M059J (cell line): ENCODE measurements around the gene MTFMT. TPM values are rescaled to one million over a fixed set of nuclear protein-coding genes. Genes with fewer than 3 reads are reported as not detected.

ENCODE experiments used
- DNase-seq: peaks from one replicate; pipeline ENCODE4 v3.0.0-alpha.2; 2012; ENCODE audit warnings: low read depth
- total RNA-seq: library from RNA; depleted of rRNA; stranded (reverse); fragments of >200 nt; shearing (Covaris generic); gene quantifications from 2 replicates; pipeline ENCODE4 v1.2.3, GENCODE V29; 2014

The MTFMT gene
- total RNA-seq, 1 experiment from 2014 or later, result 19.9 TPM

GRCh38 chr15:65060641-65061397, 31.4 kb upstream of the MTFMT start:
- DNase-seq, result peak; percentile 24

- no peak for DNase-seq
Measured at GRCh38 chr15:65059931-65060596, 30.6 kb upstream of the MTFMT start.

GRCh38 chr15:65059369-65059750, 29.9 kb upstream of the MTFMT start:
- DNase-seq, result no peak

- no peak for DNase-seq
Measured at GRCh38 chr15:65058394-65059368, 29.2 kb upstream of the MTFMT start.

- no peak for DNase-seq
Measured at GRCh38 chr15:65057549-65057940, 28.1 kb upstream of the MTFMT start.

GRCh38 chr15:65056868-65057548, 27.6 kb upstream of the MTFMT start:
- DNase-seq, result peak; percentile 93

- DNase-seq, result no peak
Measured at GRCh38 chr15:65056106-65056505, 26.7 kb upstream of the MTFMT start.

GRCh38 chr15:65055201-65055870, 25.9 kb upstream of the MTFMT start:
- peak; percentile 88 for DNase-seq

GRCh38 chr15:65054333-65055200, 25.1 kb upstream of the MTFMT start:
- peak; percentile 64 for DNase-seq

GRCh38 chr15:65052956-65053355, 23.5 kb upstream of the MTFMT start:
- DNase-seq, result no peak

- DNase-seq, result no peak
Measured at GRCh38 chr15:65051266-65051665, 21.8 kb upstream of the MTFMT start.

GRCh38 chr15:65050270-65050669, 20.8 kb upstream of the MTFMT start:
- no peak for DNase-seq

- DNase-seq, result peak; percentile 95
Measured at GRCh38 chr15:65049418-65049840, 20.0 kb upstream of the MTFMT start.

- no peak for DNase-seq
Measured at GRCh38 chr15:65048241-65048640, 18.8 kb upstream of the MTFMT start.

GRCh38 chr15:65044724-65045481, 15.5 kb upstream of the MTFMT start, which contains the start of gene SLC51B:
Gene SLC51B (plus strand): TSS chr15:65045387. CDS start chr15:65050005, 4,618 bp downstream.
- DNase-seq, result no peak

GRCh38 chr15:65044218-65044617, 14.8 kb upstream of the MTFMT start:
- DNase-seq, result peak; percentile 52

- peak; percentile 9 for DNase-seq
Measured at GRCh38 chr15:65042776-65043327, 13.4 kb upstream of the MTFMT start.

GRCh38 chr15:65041787-65042186, 12.3 kb upstream of the MTFMT start:
- no peak for DNase-seq

GRCh38 chr15:65040461-65040860, 11.0 kb upstream of the MTFMT start:
- DNase-seq, result no peak
